ENCODE measurements around the gene CLCA4. TPM values are rescaled to one million over a fixed set of nuclear protein-coding genes. Genes with fewer than 3 reads are reported as not detected.

Gene CLCA4
- total and polyA plus RNA-seq, 9 of the 15 experiments (the other 6 are each of a cell fraction or from before 2014, with no cell fraction given): not detected

DNA sequence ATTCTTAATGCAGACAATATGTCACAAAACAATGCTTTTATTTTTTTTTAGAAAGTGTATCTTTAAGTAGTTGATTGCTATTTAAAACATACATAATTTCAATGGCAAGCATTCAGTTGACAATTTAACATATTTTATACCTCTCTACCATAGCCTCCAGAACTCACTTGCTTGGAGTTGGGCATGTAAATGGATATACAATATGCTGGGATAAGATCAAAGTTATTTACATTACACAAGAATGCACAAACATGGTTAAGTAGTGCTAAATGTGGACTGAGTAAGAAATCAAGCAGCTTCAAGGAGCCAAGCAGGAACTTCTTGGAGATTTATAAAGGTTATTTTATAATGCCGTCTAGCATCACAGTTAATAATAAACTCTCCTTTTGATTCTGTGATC lies 17.0 kb downstream of the CLCA4 start:
- CTCF ChIA-PET (ENCODE audit: low intra/inter-chr PET ratio): no interaction called here
- Histone ChIP-seq H3K9me1 (ENCODE audit: control insufficient read depth, insufficient read depth, low read length) (no peaks in the 10 kb centered on the region), H3K36me3 (ENCODE audit: control insufficient read depth, insufficient read depth, low read length) (no peaks in the 10 kb centered on the region), H3K4me3 (no peak overlapping the region), H3K9ac (ENCODE audit: insufficient read depth in 1 of 2, low read depth in 2 of 2, low read length in 2 of 2) (no peak overlapping the region), H2AFZ (ENCODE audit: low read depth, low read length) (no peak overlapping the region), H3K79me2 (ENCODE audit: control insufficient read depth, insufficient read depth, low read length) (no peaks in the 10 kb centered on the region), H3K4me2 (ENCODE audit: insufficient read depth, low read length) (no peak overlapping the region), H3K27me3 (ENCODE audit: control insufficient read depth in 2 of 2, insufficient read depth in 2 of 2, low read length in 2 of 2) (no peaks in the 10 kb centered on the region), H3K4me1 (replicated peaks in 1 of 2; ENCODE audit: control insufficient read depth in 2 of 2, insufficient read depth in 2 of 2, low read length in 2 of 2) (no peaks in the 10 kb centered on the region), H3K9me3 (replicated peaks; ENCODE audit: control insufficient read depth, insufficient read depth, low read depth, low read length) (no peaks in the 10 kb centered on the region), H3K27ac (ENCODE audit: extremely low read depth, low read depth, low read length) (no peak overlapping the region), H4K20me1 (replicated peaks; ENCODE audit: control insufficient read depth, insufficient read depth, low read length) (no peaks in the 10 kb centered on the region)
- intact Hi-C loops (cut with micrococcal nuclease): no loop called here
- POLR2A ChIA-PET: no interaction called here
- FAIRE-seq: peak; percentile 11
- in situ Hi-C loops (cut with MboI): no loop called here
- no TSS peak for BruUV-seq (replicated peaks)
- 0% methylated on average over 1 of the region's 1 CpG for WGBS (ENCODE audit: insufficient coverage, low coverage, missing lambda C conversion rate)
- no peak for TF ChIP-seq ZNF165 (CRISPR knock-in tag; IDR thresholded peaks at IDR 0.05; ENCODE audit: borderline replicate concordance)
- no peak for TF ChIP-seq SPI1 (IDR thresholded peaks at IDR 0.05; ENCODE audit: borderline replicate concordance, low read depth, low read length)
- TF ChIP-seq, protein P1, sequence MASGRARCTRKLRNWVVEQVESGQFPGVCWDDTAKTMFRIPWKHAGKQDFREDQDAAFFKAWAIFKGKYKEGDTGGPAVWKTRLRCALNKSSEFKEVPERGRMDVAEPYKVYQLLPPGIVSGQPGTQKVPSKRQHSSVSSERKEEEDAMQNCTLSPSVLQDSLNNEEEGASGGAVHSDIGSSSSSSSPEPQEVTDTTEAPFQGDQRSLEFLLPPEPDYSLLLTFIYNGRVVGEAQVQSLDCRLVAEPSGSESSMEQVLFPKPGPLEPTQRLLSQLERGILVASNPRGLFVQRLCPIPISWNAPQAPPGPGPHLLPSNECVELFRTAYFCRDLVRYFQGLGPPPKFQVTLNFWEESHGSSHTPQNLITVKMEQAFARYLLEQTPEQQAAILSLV (tag; IDR thresholded peaks at IDR 0.05): no peak
- TF ChIP-seq RBM39 (optimal IDR thresholded peaks at IDR 0.05; ENCODE audit: low read depth, low read length): no peak
- no peak for TF ChIP-seq PYGO2 (tag; IDR thresholded peaks at IDR 0.05)
- no peak for TF ChIP-seq SIRT6 (IDR thresholded peaks at IDR 0.05; ENCODE audit: low read depth, low read length)
- TF ChIP-seq, protein P2, sequence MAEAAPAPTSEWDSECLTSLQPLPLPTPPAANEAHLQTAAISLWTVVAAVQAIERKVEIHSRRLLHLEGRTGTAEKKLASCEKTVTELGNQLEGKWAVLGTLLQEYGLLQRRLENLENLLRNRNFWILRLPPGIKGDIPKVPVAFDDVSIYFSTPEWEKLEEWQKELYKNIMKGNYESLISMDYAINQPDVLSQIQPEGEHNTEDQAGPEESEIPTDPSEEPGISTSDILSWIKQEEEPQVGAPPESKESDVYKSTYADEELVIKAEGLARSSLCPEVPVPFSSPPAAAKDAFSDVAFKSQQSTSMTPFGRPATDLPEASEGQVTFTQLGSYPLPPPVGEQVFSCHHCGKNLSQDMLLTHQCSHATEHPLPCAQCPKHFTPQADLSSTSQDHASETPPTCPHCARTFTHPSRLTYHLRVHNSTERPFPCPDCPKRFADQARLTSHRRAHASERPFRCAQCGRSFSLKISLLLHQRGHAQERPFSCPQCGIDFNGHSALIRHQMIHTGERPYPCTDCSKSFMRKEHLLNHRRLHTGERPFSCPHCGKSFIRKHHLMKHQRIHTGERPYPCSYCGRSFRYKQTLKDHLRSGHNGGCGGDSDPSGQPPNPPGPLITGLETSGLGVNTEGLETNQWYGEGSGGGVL (CRISPR knock-in tag; IDR thresholded peaks at IDR 0.05): no peak
- no peak for DNase-seq (ENCODE audit: extremely low read depth in 1 of 4, low spot score in 3 of 4)
- no peak for ATAC-seq

All from K562 (cell line).